Neural cell (in vitro differentiated cells): ENCODE results near the gene MAP4K4.

Experiments used
- CTCF ChIP-seq: fragments of 450-650 bp; IDR thresholded peaks from 2 replicates; pipeline ENCODE4 v1.5.1; 2014; ENCODE audit warnings: antibody characterized with exemption, mild to moderate bottlenecking, moderate library complexity; ENCODE audit not compliant: poor library complexity, severe bottlenecking
- MXI1 ChIP-seq: fragments of 450-650 bp; conservative IDR thresholded peaks from 2 replicates; pipeline ENCODE4 v1.6.1; 2014; ENCODE audit warnings: antibody characterized with exemption, mild to moderate bottlenecking; ENCODE audit not compliant: poor library complexity, severe bottlenecking

- TF ChIP-seq CTCF = no peak
- TF ChIP-seq MXI1 = no peak
Measured at GRCh38 chr2:101724125-101724474, 26.6 kb downstream of the MAP4K4 start.
